Stimulated activated CD4-positive, alpha-beta T cell treated with anti-CD3 and anti-CD28 coated beads, Interleukin-15, amount 100 ng/mL, for 48 hours (primary cell): ENCODE measurements around the gene FER1L5.
A peak's percentile ranks its signal among the peaks of the same experiment; 100 is the strongest.

Experiments
- DNase-seq, 2 donors: peaks; one replicate each; pipeline ENCODE4 v3.0.0-alpha.2; 2020; ENCODE audit warnings: low read depth in 2 of 2

FER1L5 gene

GRCh38 chr2:96739633-96740428, 97.3 kb downstream of the FER1L5 start, which contains the start of gene LMAN2L:
TSS of gene LMAN2L (minus strand) at chr2:96740064. CDS start at chr2:96740040, 24 bp downstream.
- DNase-seq, result peak; percentile 92 to 96

- DNase-seq, result no peak
Observed at GRCh38 chr2:96747061-96747617, 104.6 kb downstream of the FER1L5 start.

GRCh38 chr2:96751800-96752199, 109.2 kb downstream of the FER1L5 start:
- DNase-seq, result no peak

- no peak for DNase-seq
Observed at GRCh38 chr2:96753661-96754282, 111.2 kb downstream of the FER1L5 start.

GRCh38 chr2:96754317-96754716, 111.8 kb downstream of the FER1L5 start:
- DNase-seq, result no peak
